ENCODE results near the gene ERI3.

ERI3 gene

DNA sequence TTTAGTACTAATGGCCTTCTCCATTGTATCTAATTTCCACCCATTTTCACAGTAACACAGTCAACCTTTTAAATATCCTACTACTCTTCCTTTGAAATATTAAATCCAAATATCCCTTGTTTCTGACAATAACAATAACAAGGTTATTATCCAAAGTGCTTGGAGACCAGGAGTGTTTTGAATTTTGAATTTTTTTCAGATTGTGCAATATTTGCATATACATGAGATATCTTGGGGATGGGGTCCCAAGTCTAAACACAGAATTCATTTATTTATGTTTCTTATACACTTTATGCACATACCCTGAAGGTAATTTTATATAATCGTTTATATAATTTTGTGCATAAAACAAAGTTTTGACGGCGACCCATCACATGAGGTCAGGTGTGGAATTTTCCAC lies 124.3 kb downstream of the ERI3 start:
- Histone ChIP-seq H3K27ac (replicated peaks) (no peak overlapping the region), H3K4me3 (replicated peaks; ENCODE audit: insufficient read depth, low read length) (no peak overlapping the region), H3K27me3 (ENCODE audit: insufficient read depth, poor library complexity, severe bottlenecking) (no peaks in the 10 kb centered on the region)
- no peak for DNase-seq (ENCODE audit: low read depth in 1 of 2, low spot score in 1 of 2)
- TF ChIP-seq, protein P1, sequence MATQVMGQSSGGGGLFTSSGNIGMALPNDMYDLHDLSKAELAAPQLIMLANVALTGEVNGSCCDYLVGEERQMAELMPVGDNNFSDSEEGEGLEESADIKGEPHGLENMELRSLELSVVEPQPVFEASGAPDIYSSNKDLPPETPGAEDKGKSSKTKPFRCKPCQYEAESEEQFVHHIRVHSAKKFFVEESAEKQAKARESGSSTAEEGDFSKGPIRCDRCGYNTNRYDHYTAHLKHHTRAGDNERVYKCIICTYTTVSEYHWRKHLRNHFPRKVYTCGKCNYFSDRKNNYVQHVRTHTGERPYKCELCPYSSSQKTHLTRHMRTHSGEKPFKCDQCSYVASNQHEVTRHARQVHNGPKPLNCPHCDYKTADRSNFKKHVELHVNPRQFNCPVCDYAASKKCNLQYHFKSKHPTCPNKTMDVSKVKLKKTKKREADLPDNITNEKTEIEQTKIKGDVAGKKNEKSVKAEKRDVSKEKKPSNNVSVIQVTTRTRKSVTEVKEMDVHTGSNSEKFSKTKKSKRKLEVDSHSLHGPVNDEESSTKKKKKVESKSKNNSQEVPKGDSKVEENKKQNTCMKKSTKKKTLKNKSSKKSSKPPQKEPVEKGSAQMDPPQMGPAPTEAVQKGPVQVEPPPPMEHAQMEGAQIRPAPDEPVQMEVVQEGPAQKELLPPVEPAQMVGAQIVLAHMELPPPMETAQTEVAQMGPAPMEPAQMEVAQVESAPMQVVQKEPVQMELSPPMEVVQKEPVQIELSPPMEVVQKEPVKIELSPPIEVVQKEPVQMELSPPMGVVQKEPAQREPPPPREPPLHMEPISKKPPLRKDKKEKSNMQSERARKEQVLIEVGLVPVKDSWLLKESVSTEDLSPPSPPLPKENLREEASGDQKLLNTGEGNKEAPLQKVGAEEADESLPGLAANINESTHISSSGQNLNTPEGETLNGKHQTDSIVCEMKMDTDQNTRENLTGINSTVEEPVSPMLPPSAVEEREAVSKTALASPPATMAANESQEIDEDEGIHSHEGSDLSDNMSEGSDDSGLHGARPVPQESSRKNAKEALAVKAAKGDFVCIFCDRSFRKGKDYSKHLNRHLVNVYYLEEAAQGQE (IDR thresholded peaks at IDR 0.05; ENCODE audit: insufficient replicate concordance, low read depth), result no peak
- TF ChIP-seq GABPA (IDR thresholded peaks at IDR 0.05; ENCODE audit: low read depth) (no peak), POLR2AphosphoS5 (IDR thresholded peaks at IDR 0.05; ENCODE audit: low read depth) (no peak), SPI1 (IDR thresholded peaks at IDR 0.05; ENCODE audit: borderline replicate concordance, low read depth) (no peak)
- TF ChIP-seq, protein P2, sequence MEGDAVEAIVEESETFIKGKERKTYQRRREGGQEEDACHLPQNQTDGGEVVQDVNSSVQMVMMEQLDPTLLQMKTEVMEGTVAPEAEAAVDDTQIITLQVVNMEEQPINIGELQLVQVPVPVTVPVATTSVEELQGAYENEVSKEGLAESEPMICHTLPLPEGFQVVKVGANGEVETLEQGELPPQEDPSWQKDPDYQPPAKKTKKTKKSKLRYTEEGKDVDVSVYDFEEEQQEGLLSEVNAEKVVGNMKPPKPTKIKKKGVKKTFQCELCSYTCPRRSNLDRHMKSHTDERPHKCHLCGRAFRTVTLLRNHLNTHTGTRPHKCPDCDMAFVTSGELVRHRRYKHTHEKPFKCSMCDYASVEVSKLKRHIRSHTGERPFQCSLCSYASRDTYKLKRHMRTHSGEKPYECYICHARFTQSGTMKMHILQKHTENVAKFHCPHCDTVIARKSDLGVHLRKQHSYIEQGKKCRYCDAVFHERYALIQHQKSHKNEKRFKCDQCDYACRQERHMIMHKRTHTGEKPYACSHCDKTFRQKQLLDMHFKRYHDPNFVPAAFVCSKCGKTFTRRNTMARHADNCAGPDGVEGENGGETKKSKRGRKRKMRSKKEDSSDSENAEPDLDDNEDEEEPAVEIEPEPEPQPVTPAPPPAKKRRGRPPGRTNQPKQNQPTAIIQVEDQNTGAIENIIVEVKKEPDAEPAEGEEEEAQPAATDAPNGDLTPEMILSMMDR (IDR thresholded peaks at IDR 0.05; ENCODE audit: insufficient read depth, low read length), result no peak

DNA sequence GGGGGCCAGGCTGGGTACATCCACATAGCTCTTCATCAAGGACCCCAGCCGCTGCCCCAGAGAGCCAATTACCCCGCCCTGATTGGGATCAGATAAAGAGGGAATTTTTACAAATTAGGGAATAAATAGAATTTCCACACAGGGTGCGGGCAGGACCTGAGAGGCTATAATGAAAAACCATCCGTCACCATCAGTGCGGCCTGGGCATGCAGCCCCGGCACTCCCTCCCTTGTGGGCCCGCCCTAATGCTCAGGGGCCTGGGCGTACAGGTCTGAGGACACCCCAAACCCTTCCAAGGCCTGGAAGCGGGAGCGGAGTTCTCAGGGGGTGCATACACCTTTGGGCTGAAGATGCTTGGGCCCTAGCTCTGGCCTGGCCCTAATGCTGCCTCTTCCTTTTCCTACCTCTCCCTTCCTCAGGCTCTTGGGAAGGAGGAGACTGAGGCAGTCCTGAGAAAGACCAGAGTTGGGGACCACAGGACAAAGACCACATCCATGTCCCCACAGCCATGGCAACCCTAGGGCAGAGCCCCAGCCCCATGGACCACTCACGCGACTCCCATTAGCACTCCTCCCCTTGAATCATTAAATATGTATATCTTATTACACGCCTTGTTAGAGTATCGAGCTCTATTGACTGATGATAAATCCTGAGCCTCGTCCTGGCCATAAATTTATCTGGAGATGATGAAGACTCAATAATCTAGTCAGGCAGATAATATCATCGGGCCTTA lies 125.5 kb downstream of the ERI3 start:
- H3K4me3 ChIP-seq (replicated peaks; ENCODE audit: insufficient read depth, low read length), result no peak overlapping the region
- no peaks in the 10 kb centered on the region for H3K27me3 ChIP-seq (ENCODE audit: insufficient read depth, poor library complexity, severe bottlenecking)
- DNase-seq (ENCODE audit: low read depth in 1 of 2, low spot score in 1 of 2), result no peak
- no peak overlapping the region for H3K27ac ChIP-seq (replicated peaks)
- TF ChIP-seq, protein P1 (IDR thresholded peaks at IDR 0.05; ENCODE audit: insufficient replicate concordance, low read depth), result no peak
- no peak for TF ChIP-seq SPI1 (IDR thresholded peaks at IDR 0.05; ENCODE audit: borderline replicate concordance, low read depth)
- no peak for TF ChIP-seq POLR2AphosphoS5 (IDR thresholded peaks at IDR 0.05; ENCODE audit: low read depth)
- TF ChIP-seq, protein P2 (IDR thresholded peaks at IDR 0.05; ENCODE audit: insufficient read depth, low read length), result no peak
- no peak for TF ChIP-seq GABPA (IDR thresholded peaks at IDR 0.05; ENCODE audit: low read depth)

DNA sequence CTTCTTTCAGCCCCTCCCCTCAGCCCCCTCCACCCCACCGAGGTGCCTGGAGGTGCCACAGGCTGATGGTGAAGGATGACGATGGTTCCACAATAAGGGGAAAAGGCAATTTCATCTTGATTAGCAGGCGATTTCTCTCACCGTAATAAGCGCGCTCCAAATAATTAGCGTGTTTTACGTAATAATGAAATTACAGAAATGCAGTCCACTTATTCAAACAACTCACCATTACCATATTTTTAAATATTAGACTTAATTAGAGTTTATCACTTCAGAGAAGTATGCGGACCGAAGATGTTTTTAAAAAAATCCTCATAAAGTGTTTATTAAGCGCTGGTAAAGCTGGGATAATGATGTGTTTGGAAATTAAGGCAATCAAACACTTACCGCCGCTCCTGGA lies 126.8 kb downstream of the ERI3 start:
- DNase-seq (ENCODE audit: low read depth in 1 of 2, low spot score in 1 of 2), result no peak
- TF ChIP-seq POLR2AphosphoS5 (IDR thresholded peaks at IDR 0.05; ENCODE audit: low read depth) (no peak), GABPA (IDR thresholded peaks at IDR 0.05; ENCODE audit: low read depth) (no peak), SPI1 (IDR thresholded peaks at IDR 0.05; ENCODE audit: borderline replicate concordance, low read depth) (no peak)
- TF ChIP-seq, protein P2 (IDR thresholded peaks at IDR 0.05; ENCODE audit: insufficient read depth, low read length), result no peak
- TF ChIP-seq, protein P1 (IDR thresholded peaks at IDR 0.05; ENCODE audit: insufficient replicate concordance, low read depth), result no peak
- Histone ChIP-seq H3K27me3 (ENCODE audit: insufficient read depth, poor library complexity, severe bottlenecking) (no peaks in the 10 kb centered on the region), H3K4me3 (replicated peaks; ENCODE audit: insufficient read depth, low read length) (no peak overlapping the region), H3K27ac (replicated peaks) (no peak overlapping the region)
